Tibial artery (tissue), 4 donors: ENCODE data around the gene PLXNA4.

Experiments used
- DNase-seq, 2 donors: peaks; one replicate each; pipeline ENCODE4 v3.0.0-alpha.2; 2019
- H3K27ac ChIP-seq, 2 donors: fragments of 200-600 bp; sonication (generic) in 1 of 2; 1 replicate in 1 of 2; 2 replicates in 1 of 2; pipeline ENCODE4 v1.5.1; 2018 to 2019; ENCODE audit warnings: mild to moderate bottlenecking in 1 of 2
- H3K27me3 ChIP-seq, 2 donors: fragments of 200-600 bp; sonication (generic) in 1 of 2; one replicate each; pipeline versions ENCODE4 v1.5.1 to v1.6.0; 2016 to 2019
- H3K36me3 ChIP-seq, 3 donors: fragments of 200-600 bp; sonication (generic) in 2 of 3; one replicate each; pipeline ENCODE4 v1.5.1; 2016 to 2019; ENCODE audit warnings: mild to moderate bottlenecking in 2 of 3
- H3K4me1 ChIP-seq, 4 donors: fragments of 200-600 bp; sonication (generic) in 2 of 4; 1 replicate in 3 of 4; 2 replicates in 1 of 4; pipeline ENCODE4 v1.5.1; 2016 to 2019
- H3K4me3 ChIP-seq, 2 donors: fragments of 200-600 bp; sonication (generic) in 1 of 2; 1 replicate in 1 of 2; 2 replicates in 1 of 2; pipeline ENCODE4 v1.5.1; 2018 to 2019; ENCODE audit warnings: mild to moderate bottlenecking in 2 of 2
- H3K9me3 ChIP-seq, 3 donors: fragments of 200-600 bp; sonication (generic) in 1 of 3; one replicate each; pipeline ENCODE4 v1.5.1; 2016 to 2019
- intact Hi-C: fragments of 100-400 bp; cut with DNase I; formaldehyde crosslinking; loops from one replicate; pipeline ENCODE4 v1.15.0; 2023; ENCODE audit warnings: low total_unique reads
- TF ChIP-seq, protein P1 (sequence below), 2 experiments: fragments of 200-600 bp in 1 of 2; fragments of 450-650 bp in 1 of 2; IDR thresholded peaks; one replicate each; pipeline ENCODE4 v1.5.1; 2017 to 2019; ENCODE audit warnings: antibody characterized with exemption in 2 of 2, mild to moderate bottlenecking in 1 of 2, moderate library complexity in 1 of 2

PLXNA4 gene

DNA sequence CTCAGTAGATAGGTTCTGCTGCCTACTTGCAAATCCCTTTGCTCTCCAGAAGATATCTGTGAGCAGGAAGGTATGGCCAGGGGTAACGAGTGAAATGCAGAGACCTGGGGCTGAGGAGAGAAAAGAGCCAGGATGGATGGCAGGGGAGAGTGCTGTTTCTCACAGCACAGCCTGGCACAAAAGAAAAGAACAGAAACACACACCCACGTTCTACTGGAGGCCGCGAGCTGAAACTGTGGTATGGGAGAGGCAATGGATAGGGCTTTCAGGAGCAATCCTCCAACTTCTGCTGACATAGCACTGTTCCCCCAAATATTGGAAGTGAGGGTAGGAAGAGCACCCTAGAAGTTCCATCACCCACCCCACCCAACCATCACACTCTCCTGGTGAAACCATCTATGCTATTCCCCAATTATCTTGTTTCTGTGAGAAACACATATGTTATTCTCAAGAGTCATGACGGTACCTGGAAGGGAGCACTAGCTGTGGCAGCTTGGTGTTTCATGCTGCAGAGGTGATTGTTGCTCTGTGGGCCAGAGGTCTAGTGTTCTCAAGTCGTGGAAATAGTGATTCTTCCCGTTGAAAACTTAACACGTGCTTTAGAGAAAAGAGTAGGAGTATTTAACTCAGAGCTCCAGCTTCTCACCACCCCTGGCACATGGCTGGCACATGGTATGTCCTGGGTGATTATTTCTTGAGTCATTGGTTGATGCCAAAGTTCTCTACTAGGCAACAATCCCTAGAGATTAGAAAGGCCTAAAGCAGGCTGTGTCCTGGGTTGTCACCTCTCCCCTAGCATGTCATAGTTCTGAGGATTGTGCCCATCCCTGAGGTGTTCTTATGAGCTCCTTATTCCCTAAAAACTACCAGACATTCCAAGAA, 198.3 kb downstream of the PLXNA4 start:
- H3K9me3 ChIP-seq = no peaks in the 10 kb centered on the region
- no peak overlapping the region for H3K27ac ChIP-seq
- TF ChIP-seq, protein P1, sequence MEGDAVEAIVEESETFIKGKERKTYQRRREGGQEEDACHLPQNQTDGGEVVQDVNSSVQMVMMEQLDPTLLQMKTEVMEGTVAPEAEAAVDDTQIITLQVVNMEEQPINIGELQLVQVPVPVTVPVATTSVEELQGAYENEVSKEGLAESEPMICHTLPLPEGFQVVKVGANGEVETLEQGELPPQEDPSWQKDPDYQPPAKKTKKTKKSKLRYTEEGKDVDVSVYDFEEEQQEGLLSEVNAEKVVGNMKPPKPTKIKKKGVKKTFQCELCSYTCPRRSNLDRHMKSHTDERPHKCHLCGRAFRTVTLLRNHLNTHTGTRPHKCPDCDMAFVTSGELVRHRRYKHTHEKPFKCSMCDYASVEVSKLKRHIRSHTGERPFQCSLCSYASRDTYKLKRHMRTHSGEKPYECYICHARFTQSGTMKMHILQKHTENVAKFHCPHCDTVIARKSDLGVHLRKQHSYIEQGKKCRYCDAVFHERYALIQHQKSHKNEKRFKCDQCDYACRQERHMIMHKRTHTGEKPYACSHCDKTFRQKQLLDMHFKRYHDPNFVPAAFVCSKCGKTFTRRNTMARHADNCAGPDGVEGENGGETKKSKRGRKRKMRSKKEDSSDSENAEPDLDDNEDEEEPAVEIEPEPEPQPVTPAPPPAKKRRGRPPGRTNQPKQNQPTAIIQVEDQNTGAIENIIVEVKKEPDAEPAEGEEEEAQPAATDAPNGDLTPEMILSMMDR (IDR thresholded peaks at IDR 0.05) = no peak
- no peak overlapping the region for H3K4me3 ChIP-seq
- intact Hi-C loops = no loop called here
- peaks cover 0 to 15% (median 6%) of the 10 kb centered on the region in 4 donors for H3K4me1 ChIP-seq
- H3K27me3 ChIP-seq = no peaks in the 10 kb centered on the region
- DNase-seq = no peak
- no peaks in the 10 kb centered on the region for H3K36me3 ChIP-seq

DNA sequence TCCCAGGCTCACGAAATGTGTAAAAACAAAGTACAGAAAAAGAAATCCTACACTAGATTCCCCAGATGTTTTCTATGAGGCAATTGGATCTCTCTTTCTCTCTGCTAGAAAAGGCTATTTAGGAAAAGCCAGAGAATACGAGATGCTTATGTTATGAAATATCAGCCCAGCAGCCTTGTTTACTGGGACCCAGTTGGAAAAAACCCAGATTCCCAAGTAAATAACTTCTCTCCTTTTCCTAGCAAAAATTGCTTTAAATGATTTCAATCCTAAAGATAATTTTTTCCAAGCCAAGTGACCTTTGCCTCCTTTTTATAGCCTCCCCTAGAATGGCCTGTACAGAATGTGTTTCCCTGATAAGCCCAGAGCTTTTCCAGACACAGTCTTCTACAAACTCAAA, 199.3 kb downstream of the PLXNA4 start:
- no peak overlapping the region for H3K27ac ChIP-seq
- peaks cover 0 to 15% (median 6%) of the 10 kb centered on the region in 4 donors for H3K4me1 ChIP-seq

DNA sequence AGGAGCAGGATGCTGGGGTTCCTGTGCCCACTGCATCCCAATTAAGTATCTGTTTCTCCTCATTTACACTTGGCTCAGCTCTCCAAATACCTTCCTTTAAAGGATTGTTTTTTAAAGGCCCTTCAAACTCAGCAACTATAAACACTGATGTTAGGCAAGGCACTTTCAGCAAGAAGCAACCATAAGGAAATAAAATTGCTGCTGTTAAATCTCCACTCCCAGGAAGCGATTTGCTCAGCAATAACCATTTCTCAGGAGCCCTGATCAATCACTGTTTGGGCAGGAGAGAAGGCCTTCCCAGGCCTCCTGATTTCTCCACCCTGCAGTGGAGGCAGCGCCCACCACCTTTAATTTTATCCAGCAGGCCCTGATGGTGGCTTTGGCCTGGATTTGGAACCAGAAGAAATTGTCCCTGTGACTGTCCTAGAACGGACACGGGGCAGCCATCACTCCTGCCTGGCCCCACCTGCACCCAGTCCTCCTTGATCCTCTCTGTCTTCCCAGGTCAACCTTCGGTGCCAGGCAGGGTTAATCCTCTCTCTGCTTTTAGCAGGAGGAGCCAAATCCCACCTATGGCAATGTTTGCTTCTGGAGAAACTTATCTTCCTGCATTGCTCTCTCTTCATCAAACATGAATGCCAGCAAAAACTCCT, 199.8 kb downstream of the PLXNA4 start:
- Histone ChIP-seq H3K27me3 (no peaks in the 10 kb centered on the region), H3K27ac (no peak overlapping the region), H3K4me3 (no peak overlapping the region), H3K4me1 (peaks cover 0 to 15% (median 6%) of the 10 kb centered on the region in 4 donors), H3K36me3 (no peaks in the 10 kb centered on the region), H3K9me3 (no peaks in the 10 kb centered on the region)
- intact Hi-C loops = no loop called here
- DNase-seq = no peak
- TF ChIP-seq, protein P1 (IDR thresholded peaks at IDR 0.05) = no peak

More for the DNA sequence above, 199.3 kb downstream of the PLXNA4 start:
- Histone ChIP-seq H3K9me3 (no peaks in the 10 kb centered on the region), H3K27me3 (no peaks in the 10 kb centered on the region), H3K4me3 (no peak overlapping the region), H3K36me3 (no peaks in the 10 kb centered on the region)
- intact Hi-C loops = no loop called here
- TF ChIP-seq, protein P1 (IDR thresholded peaks at IDR 0.05) = no peak
- DNase-seq = no peak

DNA sequence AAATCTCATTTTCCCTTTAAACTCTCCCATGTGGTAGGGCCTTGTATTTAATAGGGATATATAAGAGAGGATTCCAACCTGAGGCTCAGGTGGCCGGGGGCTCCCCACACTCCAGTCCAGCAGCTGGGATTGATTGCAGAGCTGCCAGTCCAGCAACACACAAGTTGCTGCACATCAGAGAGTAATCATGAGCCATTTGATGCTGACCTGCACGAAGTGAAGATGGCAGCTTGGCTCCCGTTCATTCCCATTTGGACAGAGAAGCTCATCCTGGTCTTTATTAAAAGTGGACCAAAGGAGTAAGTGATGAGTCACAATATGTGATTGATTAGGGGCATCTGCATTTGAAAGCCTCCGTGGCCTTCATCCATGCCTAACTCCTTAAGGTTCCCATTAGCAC, 202.4 kb downstream of the PLXNA4 start:
- TF ChIP-seq, protein P1 (IDR thresholded peaks at IDR 0.05) = no peak
- Histone ChIP-seq H3K27me3 (no peaks in the 10 kb centered on the region), H3K4me3 (no peak overlapping the region), H3K9me3 (no peaks in the 10 kb centered on the region), H3K4me1 (peaks cover 0 to 15% (median 6%) of the 10 kb centered on the region in 4 donors), H3K27ac (no peak overlapping the region), H3K36me3 (no peaks in the 10 kb centered on the region)
- DNase-seq = no peak
- intact Hi-C loops = no loop called here

DNA sequence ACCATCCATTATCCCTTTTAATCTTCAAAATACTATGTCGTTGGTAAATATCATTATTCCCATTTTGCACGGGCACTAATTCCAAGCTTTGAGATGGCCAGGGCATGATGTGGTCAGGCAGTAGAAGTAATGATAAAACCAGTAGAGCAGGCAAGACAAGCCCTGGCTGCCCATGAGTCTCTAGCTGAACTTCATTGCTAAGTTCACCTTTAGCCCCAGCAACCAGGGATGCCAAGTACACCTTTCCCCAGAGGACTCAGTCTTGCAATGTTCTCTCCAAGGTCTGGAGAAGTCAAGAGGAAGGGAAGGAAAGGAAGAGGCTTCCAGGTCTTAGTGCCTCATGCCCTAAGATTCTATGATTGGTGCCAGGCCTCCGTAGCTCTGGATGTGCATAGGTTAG, 203.2 kb downstream of the PLXNA4 start:
- Histone ChIP-seq H3K36me3 (no peaks in the 10 kb centered on the region), H3K4me1 (peaks cover 0 to 15% (median 6%) of the 10 kb centered on the region in 4 donors), H3K27ac (no peak overlapping the region), H3K9me3 (no peaks in the 10 kb centered on the region), H3K4me3 (no peak overlapping the region), H3K27me3 (no peaks in the 10 kb centered on the region)
- TF ChIP-seq, protein P1 (IDR thresholded peaks at IDR 0.05) = no peak
- no peak for DNase-seq
- intact Hi-C loops = no loop called here
